ENCODE results near the gene GPR146. TPM values are rescaled to one million over a fixed set of nuclear protein-coding genes. Genes with fewer than 3 reads are reported as not detected.

The GPR146 gene
- polyA plus RNA-seq, 1 donor from 2014 or later: 2.6 TPM

DNA sequence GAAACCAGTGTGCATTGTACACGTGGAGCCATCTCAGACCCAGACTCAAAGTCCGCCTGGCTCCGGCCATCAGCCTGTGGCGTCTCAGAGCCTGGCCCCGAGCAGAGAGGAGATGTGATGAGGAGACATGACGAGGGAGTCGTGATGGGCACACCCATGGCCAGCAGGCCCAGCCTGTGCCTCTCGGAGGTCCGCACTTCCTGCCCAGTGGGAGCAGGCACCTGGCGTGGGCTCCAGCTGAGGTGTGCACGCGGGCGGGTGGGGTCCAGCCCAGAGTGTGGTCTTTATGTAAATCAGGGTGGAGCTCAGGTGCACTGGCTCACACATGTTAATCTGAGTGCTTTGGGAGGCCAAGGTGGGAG, 26.0 kb upstream of the GPR146 start:
- H3K4me3 Mint-ChIP-seq: peak overlapping the region in 1 of 4 donors; percentile 45
- H3K36me3 Mint-ChIP-seq: peaks cover 11% of the 10 kb centered on the region
- peaks cover 24 to 27% (median 27%) of the 10 kb centered on the region in 3 donors for H3K4me1 Mint-ChIP-seq
- peak overlapping the region in 1 of 3 donors; percentile 65 for H3K27ac Mint-ChIP-seq
- H3K9me3 Mint-ChIP-seq: peaks cover 0 to 2% (median 0%) of the 10 kb centered on the region in 3 donors
- H3K27me3 Mint-ChIP-seq: peaks cover 6% of the 10 kb centered on the region

DNA sequence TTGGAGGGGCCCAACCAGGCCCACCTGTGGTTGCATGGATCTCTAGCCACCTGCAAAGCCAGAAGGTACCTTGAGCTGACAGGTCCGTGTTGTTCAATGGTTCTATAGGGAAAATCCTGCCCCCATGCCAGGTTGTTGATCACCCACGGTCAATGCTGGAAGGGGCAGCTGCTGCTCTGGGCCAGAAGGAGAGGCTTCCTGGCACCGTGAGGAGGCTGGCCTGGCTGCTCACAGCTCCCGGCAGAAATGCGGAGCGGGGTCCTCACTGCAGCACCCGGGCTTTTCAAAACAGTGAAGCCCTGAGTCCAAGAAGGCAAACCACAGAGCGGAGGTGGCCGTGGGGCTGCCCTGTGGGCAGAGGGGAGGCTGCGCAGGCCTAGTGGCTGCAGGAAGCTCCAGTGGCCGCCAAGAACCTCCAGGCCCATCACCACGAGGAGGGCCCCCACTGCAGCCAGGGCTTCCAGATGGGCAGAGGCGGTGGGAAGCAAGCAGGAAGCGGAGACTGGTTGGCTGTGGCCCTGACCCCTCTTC, 25.0 kb upstream of the GPR146 start:
- Mint-ChIP-seq H3K4me1 (peaks cover 25 to 33% (median 29%) of the 10 kb centered on the region in 3 donors), H3K27me3 (peaks cover 6% of the 10 kb centered on the region), H3K27ac (peak overlapping the region in 2 of 3 donors; percentile 59 to 65), H3K36me3 (peaks cover 7% of the 10 kb centered on the region), H3K4me3 (peak overlapping the region in 1 of 4 donors; percentile 52), H3K9me3 (peaks cover 0 to 2% (median 0%) of the 10 kb centered on the region in 3 donors)

DNA sequence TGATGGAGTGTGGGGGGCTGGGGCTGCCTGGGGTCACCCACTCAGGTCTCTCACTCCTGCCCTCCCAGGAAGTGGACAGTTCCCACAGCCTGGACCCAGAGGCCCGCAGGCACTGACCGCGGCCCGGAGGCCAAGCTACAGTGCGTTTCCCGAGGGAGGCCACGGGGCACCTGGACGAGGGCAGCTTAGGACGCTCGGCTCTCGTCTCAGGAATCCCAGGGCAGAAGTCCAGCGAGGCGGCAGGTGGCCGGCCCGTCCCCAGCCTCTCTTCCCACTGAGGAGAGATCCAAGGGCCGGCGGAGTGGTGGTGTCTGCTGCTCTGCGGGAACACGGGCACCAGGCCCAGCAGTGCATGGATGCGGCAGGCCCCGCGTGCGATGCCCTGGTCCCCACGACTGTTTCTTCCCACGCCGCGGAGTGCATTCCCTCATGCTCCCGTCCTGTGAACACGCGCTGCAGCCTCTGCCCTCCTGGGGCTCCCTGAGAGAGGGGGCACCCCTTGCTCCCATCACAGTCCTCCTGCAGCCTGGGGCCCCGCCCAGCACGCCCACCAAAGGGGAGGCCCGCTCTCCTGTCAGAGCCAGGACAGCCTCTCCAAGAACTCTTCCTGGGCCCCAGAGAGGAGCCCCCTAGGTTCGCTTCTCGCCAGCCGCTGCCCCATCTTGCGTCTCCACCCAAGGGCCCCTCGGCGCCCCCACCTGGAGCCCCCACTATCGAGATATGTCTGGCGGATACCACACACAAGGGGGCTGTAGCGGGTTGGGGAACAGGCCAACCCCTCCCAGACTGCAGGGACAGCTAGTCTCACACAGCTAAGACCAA, 24.3 kb upstream of the GPR146 start:
- Mint-ChIP-seq H3K27ac (peak overlapping the region in 2 of 3 donors; percentile 2 to 65), H3K4me3 (peak overlapping the region in 1 of 4 donors; percentile 9), H3K27me3 (peaks cover 9% of the 10 kb centered on the region), H3K9me3 (peaks cover 0 to 2% (median 0%) of the 10 kb centered on the region in 3 donors), H3K36me3 (peaks cover 7% of the 10 kb centered on the region), H3K4me1 (peaks cover 31 to 38% (median 33%) of the 10 kb centered on the region in 3 donors)

DNA sequence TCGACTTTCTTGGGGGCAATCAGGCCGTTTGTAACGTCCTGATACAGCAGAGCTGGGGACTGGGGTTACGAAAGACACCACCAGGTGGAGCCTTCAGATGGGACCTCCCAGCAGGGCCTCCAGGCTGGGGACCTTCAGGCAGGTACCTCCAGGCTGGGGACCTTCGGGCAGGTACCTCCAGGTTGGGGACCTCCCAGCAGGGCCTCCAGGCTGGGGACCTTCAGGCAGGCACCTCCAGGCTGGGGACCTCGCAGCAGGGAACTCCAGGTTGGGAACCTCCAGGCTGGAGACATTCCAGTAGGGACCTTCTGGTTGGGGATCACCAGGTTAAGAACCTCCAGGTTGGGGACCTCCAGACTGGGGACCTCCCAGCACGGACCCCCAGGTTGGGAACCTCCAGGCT, 23.5 kb upstream of the GPR146 start:
- Mint-ChIP-seq H3K4me1 (peaks cover 33 to 41% (median 39%) of the 10 kb centered on the region in 3 donors), H3K36me3 (peaks cover 7% of the 10 kb centered on the region), H3K27ac (peak overlapping the region in 2 of 3 donors; percentile 73 to 85), H3K4me3 (no peak overlapping the region), H3K9me3 (peaks cover 0 to 2% (median 0%) of the 10 kb centered on the region in 3 donors), H3K27me3 (peaks cover 9% of the 10 kb centered on the region)

DNA sequence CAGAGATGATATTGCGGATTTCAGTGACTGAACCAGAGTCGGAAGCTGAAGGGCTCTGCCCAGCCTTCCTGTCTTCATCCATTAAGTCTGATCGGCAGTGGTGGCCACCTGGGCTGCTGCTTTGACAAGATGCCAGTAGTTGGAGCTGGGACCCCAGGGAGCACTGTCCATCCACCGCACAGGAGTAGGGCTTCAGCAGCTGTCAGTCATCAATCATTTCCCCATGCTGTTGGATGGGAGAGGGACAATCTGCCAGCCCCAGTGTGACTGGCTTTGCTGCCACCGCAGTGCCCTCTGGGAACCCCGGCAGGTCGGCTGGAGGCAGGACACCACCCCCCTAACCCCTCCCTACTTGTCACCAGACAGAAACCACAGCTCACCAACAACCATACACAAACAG, 23.0 kb upstream of the GPR146 start:
- H3K27ac Mint-ChIP-seq: peak overlapping the region; percentile 73 to 85 (median 73)

DNA sequence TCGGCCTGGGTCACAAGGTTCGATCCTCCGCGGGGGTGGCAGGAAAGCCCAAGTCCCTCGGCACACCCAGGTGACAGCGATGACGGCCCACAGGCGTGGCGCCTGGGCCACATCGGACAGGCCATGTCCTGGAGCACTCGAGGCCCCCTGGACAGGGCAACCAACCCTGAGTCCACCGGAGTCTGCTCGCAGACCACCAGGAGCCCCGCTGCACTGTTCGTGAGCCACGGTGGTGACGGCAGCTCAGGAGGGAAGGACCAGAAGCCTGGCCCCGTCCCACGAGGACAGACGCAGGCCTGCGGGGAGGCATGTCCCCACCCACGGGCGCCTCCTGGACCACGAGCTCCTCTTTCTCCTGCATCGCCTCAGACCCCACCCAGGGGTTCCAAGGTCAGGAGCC, 22.4 kb upstream of the GPR146 start:
- peaks cover 0 to 2% (median 0%) of the 10 kb centered on the region in 3 donors for H3K9me3 Mint-ChIP-seq
- H3K4me3 Mint-ChIP-seq: no peak overlapping the region
- H3K36me3 Mint-ChIP-seq: peaks cover 9% of the 10 kb centered on the region
- peaks cover 9% of the 10 kb centered on the region for H3K27me3 Mint-ChIP-seq
- peak overlapping the region in 1 of 3 donors; percentile 99 for H3K27ac Mint-ChIP-seq
- peaks cover 41 to 50% (median 47%) of the 10 kb centered on the region in 3 donors for H3K4me1 Mint-ChIP-seq

More for the DNA sequence above, 23.0 kb upstream of the GPR146 start:
- Mint-ChIP-seq H3K4me3 (peak overlapping the region in 1 of 4 donors; percentile 75), H3K4me1 (peaks cover 37 to 44% (median 42%) of the 10 kb centered on the region in 3 donors), H3K36me3 (peaks cover 7% of the 10 kb centered on the region), H3K27me3 (peaks cover 9% of the 10 kb centered on the region), H3K9me3 (peaks cover 0 to 2% (median 0%) of the 10 kb centered on the region in 3 donors)

DNA sequence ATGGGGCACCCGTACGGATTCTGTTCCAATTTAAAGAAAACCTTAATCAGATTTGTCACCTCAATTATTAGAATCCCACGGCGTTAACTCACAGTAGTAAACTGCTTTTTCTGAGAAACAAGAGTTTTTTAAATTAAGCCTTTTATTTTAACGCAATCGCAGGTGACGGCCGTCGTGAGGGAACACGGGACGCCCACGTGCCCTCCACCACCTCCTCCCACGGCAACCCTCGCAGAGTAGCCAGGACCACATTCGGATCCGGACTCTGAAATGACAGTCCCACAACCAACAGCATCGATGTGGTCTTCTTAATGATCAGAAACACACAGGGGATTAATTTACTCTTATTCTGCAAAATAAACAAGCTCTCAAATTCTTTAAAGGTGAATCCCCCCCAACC, 22.0 kb upstream of the GPR146 start:
- peaks cover 10% of the 10 kb centered on the region for H3K27me3 Mint-ChIP-seq
- peaks cover 0 to 2% (median 0%) of the 10 kb centered on the region in 3 donors for H3K9me3 Mint-ChIP-seq
- peak overlapping the region in 3 of 4 donors; percentile 88 to 94 (median 92) for H3K4me3 Mint-ChIP-seq
- H3K36me3 Mint-ChIP-seq: peaks cover 9% of the 10 kb centered on the region
- peak overlapping the region; percentile 97 to 100 (median 99) for H3K27ac Mint-ChIP-seq
- H3K4me1 Mint-ChIP-seq: peaks cover 45 to 52% (median 49%) of the 10 kb centered on the region in 3 donors

DNA sequence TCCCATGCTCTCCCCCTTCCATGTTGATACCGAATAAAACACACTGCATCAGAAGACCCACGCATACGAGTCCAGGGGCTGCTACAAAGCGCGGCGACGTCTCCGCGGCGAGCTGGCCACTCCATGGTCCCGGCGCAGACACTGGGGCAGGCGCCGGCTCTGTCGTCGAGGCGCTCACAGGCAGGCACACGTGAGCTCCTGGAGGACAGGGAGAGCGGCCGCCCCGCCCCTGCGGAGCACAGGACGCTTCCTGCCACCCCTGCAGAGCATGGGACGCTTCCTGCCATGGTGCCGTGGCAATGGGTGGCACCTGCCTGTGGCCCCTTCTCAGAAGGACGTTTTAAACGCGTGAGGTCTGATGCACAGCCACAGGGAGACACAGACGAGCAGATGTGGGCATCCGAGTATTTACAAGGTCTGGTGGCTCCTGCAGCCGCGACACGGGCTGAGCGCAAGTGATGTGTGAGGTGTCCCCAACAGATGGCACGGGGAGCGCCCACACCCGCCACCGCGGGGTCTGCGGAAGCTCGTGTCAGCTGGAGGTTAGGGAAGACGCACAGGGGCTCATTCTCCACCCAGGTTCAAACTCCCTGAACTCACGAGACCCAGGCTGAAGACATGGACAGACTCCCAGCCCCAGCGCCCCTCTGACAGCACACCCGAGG, 21.4 kb upstream of the GPR146 start:
- peaks cover 10% of the 10 kb centered on the region for H3K27me3 Mint-ChIP-seq
- peak overlapping the region; percentile 97 to 100 (median 99) for H3K27ac Mint-ChIP-seq
- H3K9me3 Mint-ChIP-seq: peaks cover 0 to 2% (median 0%) of the 10 kb centered on the region in 3 donors
- peaks cover 9% of the 10 kb centered on the region for H3K36me3 Mint-ChIP-seq
- peak overlapping the region; percentile 68 to 94 (median 90) for H3K4me3 Mint-ChIP-seq
- peaks cover 46 to 52% (median 49%) of the 10 kb centered on the region in 3 donors for H3K4me1 Mint-ChIP-seq

DNA sequence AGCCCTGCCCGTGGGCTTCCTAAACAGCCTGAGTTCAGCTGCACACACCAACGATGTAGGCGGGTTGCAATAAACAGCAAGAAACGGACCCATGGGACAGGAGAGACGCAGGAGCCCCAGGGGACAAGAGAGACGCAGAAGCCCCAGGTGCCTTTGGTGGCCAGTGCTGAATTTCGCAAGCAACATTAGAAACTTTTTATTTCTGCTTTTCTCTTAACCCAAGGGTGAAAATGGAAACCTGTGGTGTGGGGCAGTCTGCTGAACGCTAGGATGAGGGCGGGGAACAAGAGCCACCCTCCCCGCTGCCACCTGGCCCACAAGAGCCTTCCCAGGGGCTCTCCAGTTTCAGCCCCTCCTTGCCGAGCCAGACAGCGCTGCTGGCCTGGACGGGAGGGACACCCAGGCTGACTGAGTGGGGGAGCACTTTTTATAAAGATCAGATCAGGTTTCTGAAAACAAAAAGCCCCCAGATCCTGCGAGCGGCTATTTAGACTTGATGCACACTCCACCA, 20.0 kb upstream of the GPR146 start:
- peak overlapping the region; percentile 82 to 94 (median 90) for H3K4me3 Mint-ChIP-seq
- peaks cover 3% of the 10 kb centered on the region for H3K36me3 Mint-ChIP-seq
- H3K27me3 Mint-ChIP-seq: peaks cover 8% of the 10 kb centered on the region
- H3K9me3 Mint-ChIP-seq: peaks cover 0 to 2% (median 0%) of the 10 kb centered on the region in 3 donors
- peaks cover 41 to 48% (median 47%) of the 10 kb centered on the region in 3 donors for H3K4me1 Mint-ChIP-seq
- peak overlapping the region; percentile 98 to 100 (median 99) for H3K27ac Mint-ChIP-seq

DNA sequence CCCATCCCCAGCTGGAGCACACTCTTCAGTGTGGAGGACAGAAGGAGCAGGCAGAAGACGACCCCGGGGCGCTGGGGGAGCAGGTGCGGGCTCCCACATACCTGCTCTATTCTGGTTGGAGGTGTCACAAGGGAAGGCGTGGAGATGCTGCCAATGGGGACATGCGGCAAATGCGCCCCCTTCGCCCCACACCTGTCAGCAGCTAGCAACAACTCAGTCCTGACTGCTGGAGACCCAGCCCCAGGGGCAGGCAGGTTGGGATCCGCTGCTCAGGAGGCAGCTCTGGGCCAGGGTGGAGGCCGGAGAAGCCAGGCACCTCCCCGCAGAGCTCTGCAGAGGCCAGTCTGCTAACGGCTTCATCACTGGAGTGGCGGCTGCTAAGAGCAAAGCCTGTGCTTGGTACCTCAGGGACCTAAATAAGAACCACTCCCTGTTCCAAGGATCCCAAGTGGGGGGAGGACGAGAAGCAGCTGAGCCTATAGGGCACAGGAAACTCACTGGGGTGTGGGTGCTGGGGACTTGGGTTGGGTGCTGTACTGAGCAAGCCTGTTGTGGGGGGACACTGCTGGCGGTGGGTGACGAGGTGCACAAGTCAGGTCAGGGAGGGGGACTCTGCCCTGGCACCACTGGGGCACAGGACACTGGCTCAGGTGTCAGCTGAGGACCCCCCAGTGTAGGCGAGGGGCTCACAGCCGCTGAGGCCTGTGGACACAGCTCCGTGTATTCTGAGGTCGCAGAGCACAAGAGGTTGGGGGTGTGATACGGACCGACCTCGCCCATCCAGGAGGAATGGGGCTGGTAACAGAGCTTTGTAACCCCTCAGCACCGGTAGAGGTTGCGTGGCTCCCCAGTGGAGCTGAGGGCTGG, 19.2 kb upstream of the GPR146 start:
- H3K27ac Mint-ChIP-seq: peak overlapping the region; percentile 98 to 100 (median 99)
- peaks cover 0 to 2% (median 0%) of the 10 kb centered on the region in 3 donors for H3K9me3 Mint-ChIP-seq
- peaks cover 3% of the 10 kb centered on the region for H3K36me3 Mint-ChIP-seq
- peaks cover 10% of the 10 kb centered on the region for H3K27me3 Mint-ChIP-seq
- H3K4me3 Mint-ChIP-seq: peak overlapping the region; percentile 82 to 94 (median 90)
- peaks cover 41 to 50% (median 49%) of the 10 kb centered on the region in 3 donors for H3K4me1 Mint-ChIP-seq

DNA sequence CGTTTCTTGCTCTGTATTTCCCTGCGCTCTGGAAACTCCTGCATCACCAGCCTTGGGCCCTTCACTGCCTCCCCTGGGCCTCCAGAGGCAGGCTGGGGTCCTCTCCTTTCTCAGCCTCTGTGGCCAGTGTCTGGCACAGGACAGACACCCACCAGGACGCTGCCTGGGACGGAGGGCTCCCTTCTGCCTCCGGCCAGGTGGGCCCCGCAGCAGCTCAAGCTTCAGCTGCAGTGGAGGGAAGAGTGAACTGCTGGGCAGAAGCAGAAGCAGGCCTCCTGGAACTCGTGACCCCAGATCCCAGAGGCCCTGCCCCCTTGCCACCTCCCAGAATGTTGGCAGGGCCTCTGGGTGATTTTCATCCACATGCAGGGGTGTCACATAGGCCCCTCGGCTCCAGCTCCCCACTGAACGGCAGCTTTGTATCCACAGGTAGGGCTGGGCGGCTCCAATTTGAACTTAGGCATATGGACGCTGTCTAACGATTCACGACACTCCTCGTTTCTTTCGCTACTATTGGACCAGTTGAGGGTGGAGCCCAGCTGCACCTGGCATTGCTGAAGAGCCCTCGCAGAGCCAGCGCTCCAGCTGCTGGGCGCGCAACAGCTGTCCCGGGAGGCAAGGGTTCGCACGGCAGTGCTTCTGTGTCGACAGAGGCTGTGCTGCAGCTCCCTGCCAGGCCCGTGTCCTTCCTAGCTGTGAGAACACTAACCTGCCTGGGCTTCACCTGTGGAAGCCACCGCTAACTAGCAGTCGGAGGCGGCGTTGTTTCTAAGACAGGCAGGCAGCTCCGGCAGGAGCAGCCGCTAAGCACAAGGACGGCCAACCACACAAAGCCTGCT, 18.4 kb upstream of the GPR146 start:
- Mint-ChIP-seq H3K27ac (peak overlapping the region; percentile 89 to 99 (median 92)), H3K4me1 (peaks cover 41 to 50% (median 49%) of the 10 kb centered on the region in 3 donors), H3K4me3 (peak overlapping the region; percentile 60 to 93 (median 84)), H3K9me3 (peaks cover 0 to 2% (median 0%) of the 10 kb centered on the region in 3 donors), H3K27me3 (peaks cover 10% of the 10 kb centered on the region), H3K36me3 (peaks cover 3% of the 10 kb centered on the region)

DNA sequence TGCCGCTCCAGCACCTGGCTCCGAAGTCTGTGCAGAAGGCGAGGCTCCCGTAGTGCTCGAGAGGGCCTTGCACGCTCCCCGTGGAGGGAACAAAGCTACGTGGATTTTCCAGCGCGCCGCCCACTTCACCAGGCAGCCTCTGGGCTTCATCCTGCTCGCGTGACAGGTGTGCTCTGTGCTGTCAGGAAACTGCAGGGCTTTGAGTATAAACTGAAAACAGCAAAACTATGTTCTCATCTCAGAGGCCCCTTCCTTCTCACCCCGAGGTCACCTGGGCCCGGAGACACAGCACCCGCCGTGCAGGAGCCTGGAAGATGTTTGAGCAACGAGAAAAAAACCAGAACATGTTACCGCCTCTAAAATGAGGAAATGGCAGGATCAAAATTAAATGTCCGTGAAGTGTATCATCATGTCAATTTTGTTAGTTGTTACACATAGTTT, 17.6 kb upstream of the GPR146 start:
- peaks cover 41 to 47% (median 46%) of the 10 kb centered on the region in 3 donors for H3K4me1 Mint-ChIP-seq
- H3K36me3 Mint-ChIP-seq: peaks cover 3% of the 10 kb centered on the region
- peaks cover 10% of the 10 kb centered on the region for H3K27me3 Mint-ChIP-seq
- peak overlapping the region; percentile 82 to 93 (median 90) for H3K4me3 Mint-ChIP-seq
- peak overlapping the region; percentile 49 to 99 (median 92) for H3K27ac Mint-ChIP-seq
- H3K9me3 Mint-ChIP-seq: peaks cover 0 to 2% (median 0%) of the 10 kb centered on the region in 3 donors
